Heart left ventricle (tissue), 13 donors: ENCODE results near the gene ASCC1.
A peak's percentile ranks its signal among the peaks of the same experiment; 100 is the strongest.

ENCODE experiments used
- POLR2A ChIP-seq, 2 donors: fragments of 450-650 bp; IDR thresholded peaks; one replicate each; pipeline ENCODE4 v1.6.1; 2017; ENCODE audit warnings: antibody characterized with exemption in 2 of 2, mild to moderate bottlenecking in 2 of 2, moderate library complexity in 2 of 2
- TF ChIP-seq, protein P1 (sequence below), 12 donors: fragments of 200-600 bp; sonication (generic) in 4 of 12; IDR thresholded peaks; one replicate each; pipeline versions ENCODE4 v1.5.0 to v1.8.0; 2018 to 2022; ENCODE audit warnings: antibody characterized with exemption in 12 of 12, mild to moderate bottlenecking in 5 of 12
- donor health status: ischemic (EF 13 %, LVEDD 7.1; RV severe dilation, severe dysfunction).
- donor health status: DM: no; HTN: yes; CAD: no.
- donor health status: DM: no; HTN: no; CAD: no.
- donor health status: ischemic (EF 25% LVEDD 6.9; RV normal size, moderate dysfunction).
- donor health status: ischemic (EF 25% LVEDD 5.7; RV mildly dilated, moderate dysfunction).
- donor health status: ischemic (EF 35%, LVEDD 5.7; RV mildly dilated, moderate dysfunction).
- donor health status: nonischemic (EF 11% LVEDD 7.7; RV severe dilation, severe dysfunction).
- donor health status: DM: yes; HTN: yes; CAD: no.
- donor health status: PGD.
- donor health status: ischemic (EF 29% LVEDD 5.4; RV normal size, mild dysfunction).
- donor health status: nonischemic (EF 23%, LVEDD 6.1; RV moderate dilation, normal function).

DNA sequence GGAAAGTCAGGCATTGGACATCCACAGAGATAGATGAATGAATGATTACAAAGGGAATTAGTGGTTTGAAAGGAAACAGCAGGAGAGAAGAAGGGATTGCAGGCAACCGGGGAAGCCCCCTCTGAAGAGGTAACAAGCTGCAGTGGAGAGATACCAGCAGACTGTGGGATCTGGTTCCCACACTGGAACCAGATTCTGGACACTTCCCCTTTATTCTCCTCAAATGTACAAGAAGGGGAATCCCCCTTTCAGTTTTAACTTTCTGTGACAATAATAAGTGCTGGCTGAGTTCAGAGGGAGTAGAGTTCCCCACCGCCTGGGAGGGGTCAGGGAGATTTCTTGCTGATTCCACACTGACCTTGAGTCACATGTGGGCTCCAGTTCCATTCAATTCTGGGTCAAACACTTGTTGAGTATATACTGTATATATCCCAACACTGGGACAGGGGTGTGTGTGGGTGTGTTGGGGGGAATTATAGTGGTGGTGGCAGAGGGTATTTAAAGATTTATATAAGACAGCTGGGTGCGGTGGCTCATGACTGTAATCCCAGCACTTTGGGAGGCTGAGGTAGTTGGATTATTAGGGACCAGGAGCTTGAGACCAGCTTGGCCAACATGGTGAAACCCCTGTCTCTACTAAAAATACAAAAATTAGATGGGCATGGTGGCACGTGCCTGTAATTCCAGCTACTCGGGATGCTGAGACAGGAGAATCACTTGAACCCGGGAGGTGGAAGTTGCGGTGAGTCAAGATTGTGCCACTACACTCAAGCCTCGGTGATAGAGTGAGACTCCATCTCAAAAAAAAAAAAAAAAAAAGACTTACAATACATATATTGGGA lies 41.2 kb upstream of the ASCC1 start:
- TF ChIP-seq, protein P1, sequence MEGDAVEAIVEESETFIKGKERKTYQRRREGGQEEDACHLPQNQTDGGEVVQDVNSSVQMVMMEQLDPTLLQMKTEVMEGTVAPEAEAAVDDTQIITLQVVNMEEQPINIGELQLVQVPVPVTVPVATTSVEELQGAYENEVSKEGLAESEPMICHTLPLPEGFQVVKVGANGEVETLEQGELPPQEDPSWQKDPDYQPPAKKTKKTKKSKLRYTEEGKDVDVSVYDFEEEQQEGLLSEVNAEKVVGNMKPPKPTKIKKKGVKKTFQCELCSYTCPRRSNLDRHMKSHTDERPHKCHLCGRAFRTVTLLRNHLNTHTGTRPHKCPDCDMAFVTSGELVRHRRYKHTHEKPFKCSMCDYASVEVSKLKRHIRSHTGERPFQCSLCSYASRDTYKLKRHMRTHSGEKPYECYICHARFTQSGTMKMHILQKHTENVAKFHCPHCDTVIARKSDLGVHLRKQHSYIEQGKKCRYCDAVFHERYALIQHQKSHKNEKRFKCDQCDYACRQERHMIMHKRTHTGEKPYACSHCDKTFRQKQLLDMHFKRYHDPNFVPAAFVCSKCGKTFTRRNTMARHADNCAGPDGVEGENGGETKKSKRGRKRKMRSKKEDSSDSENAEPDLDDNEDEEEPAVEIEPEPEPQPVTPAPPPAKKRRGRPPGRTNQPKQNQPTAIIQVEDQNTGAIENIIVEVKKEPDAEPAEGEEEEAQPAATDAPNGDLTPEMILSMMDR (IDR thresholded peaks at IDR 0.05): no peak
- TF ChIP-seq POLR2A (IDR thresholded peaks at IDR 0.05): peak in 1 of 2 donors; percentile 7
